Motor neuron (in vitro differentiated cells): ENCODE data around the gene MEP1B. TPM values are rescaled to one million over a fixed set of nuclear protein-coding genes. Genes with fewer than 3 reads are reported as not detected.
A peak's percentile ranks its signal among the peaks of the same experiment; 100 is the strongest.
"Not testable (repeated sequence)": the region's sequence is repeated elsewhere in the genome, so short reads cannot be mapped to it uniquely, and the experiment has no call there.

ENCODE experiments used
- ATAC-seq, 8 experiments: fragments of 200-7000 bp; cut with Tn5 transposase; replicated peaks in 6 of 8; 2 replicates each; pipeline ENCODE4 v1.8.0; 2021; ENCODE audit warnings: mild to moderate bottlenecking in 8 of 8, moderate library complexity in 8 of 8
- H3K27ac ChIP-seq, 2 donors: fragments of 250-450 bp; sonication (Bioruptor Pico); 2 replicates each; pipeline ENCODE4 v1.9.0; 2021; ENCODE audit warnings: antibody characterized with exemption in 2 of 2, mild to moderate bottlenecking in 2 of 2, moderate library complexity in 1 of 2
- H3K4me1 ChIP-seq, 2 donors: fragments of 250-450 bp; sonication (Bioruptor Pico); replicated peaks in 1 of 2; 2 replicates each; pipeline ENCODE4 v1.6.1; 2021; ENCODE audit warnings: antibody characterized with exemption in 2 of 2, mild to moderate bottlenecking in 2 of 2, moderate library complexity in 1 of 2
- H3K4me3 ChIP-seq, 5 donors: fragments of 250-450 bp; sonication (Bioruptor Pico); 2 replicates each; pipeline ENCODE4 v1.9.0; 2021; ENCODE audit warnings: antibody characterized with exemption in 5 of 5, mild to moderate bottlenecking in 5 of 5, moderate library complexity in 4 of 5
- WGBS, 10 experiments: fragments of 450-650 bp; shearing (Covaris generic); methylation state at CpG; one replicate each; pipeline ENCODE4 v1.0.0; 2022; 5-methylcytosine and 5-hydroxymethylcytosine counted together
- in situ Hi-C, 9 experiments: fragments of 400-800 bp; cut with MboI; loops; one replicate each; pipeline ENCODE4 v1.15.0; 2021; ENCODE audit warnings: low sequenced_read_pairs in 9 of 9, low pct_unique_long_range_greater_than_20kb in 2 of 9; ENCODE audit not compliant: unreplicated experiment in 9 of 9
- total RNA-seq, 8 experiments: library from RNA; unstranded; fragments of 300-600 nt; gene quantifications; 2 replicates each; pipeline versions ENCODE4 v1.2.3 to v1.2.4, GENCODE V29; 2022

MEP1B gene
- total RNA-seq, 8 experiments from 2014 or later: 0.08 to 0.17 (median 0.11) TPM; not detected in 2

- in situ Hi-C loops: no loop called here
Measured at GRCh38 chr18:32219431-32220018, 29.7 kb downstream of the MEP1B start.

GRCh38 chr18:32233348-32233747 lies 43.5 kb downstream of the MEP1B start:
- H3K4me1 ChIP-seq, in situ Hi-C loops, H3K4me3 ChIP-seq, H3K27ac ChIP-seq, ATAC-seq: not testable (repeated sequence)
- WGBS, 10 experiments: 89 to 100% methylated on average over 2 to 3 of the region's 15 CpGs; no CpG with 5 or more reads in 8 of the 10 experiments

More at GRCh38 chr18:32219431-32220018, 29.7 kb downstream of the MEP1B start:
- ATAC-seq: peak in 2 of 8 experiments; percentile 31 to 65
- no peaks in the 10 kb centered on the region for H3K4me1 ChIP-seq
- no peak overlapping the region for H3K27ac ChIP-seq
- H3K4me3 ChIP-seq: no peak overlapping the region
- whole genome bisulfite sequencing, 10 experiments: 19 to 100% (median 51%) methylated on average over 1 to 3 of the region's 3 CpGs

- 0 to 83% (median 44%) methylated on average over 1 to 3 of the region's 3 CpGs; no CpG with 5 or more reads in 1 of the 10 experiments for WGBS, 10 experiments
- in situ Hi-C loops: no loop called here
- Histone ChIP-seq H3K27ac (no peak overlapping the region), H3K4me3 (no peak overlapping the region), H3K4me1 (no peaks in the 10 kb centered on the region)
- no peak for ATAC-seq
Measured at GRCh38 chr18:32237049-32237448, 47.2 kb downstream of the MEP1B start.

GRCh38 chr18:32238635-32239268 lies 48.9 kb downstream of the MEP1B start:
- no peak overlapping the region for H3K4me3 ChIP-seq
- no peak overlapping the region for H3K27ac ChIP-seq
- 17 to 100% (median 80%) methylated on average over 1 to 4 of the region's 5 CpGs; no CpG with 5 or more reads in 2 of the 10 experiments for WGBS, 10 experiments
- in situ Hi-C loops: no loop called here
- no peaks in the 10 kb centered on the region for H3K4me1 ChIP-seq
- no peak for ATAC-seq

- no peak for ATAC-seq
- in situ Hi-C loops: no loop called here
- H3K27ac ChIP-seq: no peak overlapping the region
- H3K4me1 ChIP-seq: no peaks in the 10 kb centered on the region
- H3K4me3 ChIP-seq: no peak overlapping the region
- whole genome bisulfite sequencing, 10 experiments: 45 to 100% (median 87%) methylated on average over 1 to 2 of the region's 2 CpGs; no CpG with 5 or more reads in 3 of the 10 experiments
Measured at GRCh38 chr18:32242395-32242794, 52.6 kb downstream of the MEP1B start.

- in situ Hi-C loops: no loop called here
- no peak overlapping the region for H3K4me3 ChIP-seq
- no peak overlapping the region for H3K27ac ChIP-seq
- ATAC-seq: no peak
- WGBS, 10 experiments: 39 to 100% (median 93%) methylated on average over 1 to 5 of the region's 6 CpGs; no CpG with 5 or more reads in 3 of the 10 experiments
- no peaks in the 10 kb centered on the region for H3K4me1 ChIP-seq
Measured at GRCh38 chr18:32243358-32243757, 53.5 kb downstream of the MEP1B start.

- no peak for ATAC-seq
- Histone ChIP-seq H3K27ac (no peak overlapping the region), H3K4me3 (no peak overlapping the region), H3K4me1 (no peaks in the 10 kb centered on the region)
- WGBS, 10 experiments: 0 to 87% (median 72%) methylated on average over 2 to 5 of the region's 5 CpGs; no CpG with 5 or more reads in 1 of the 10 experiments
- in situ Hi-C loops: no loop called here
Measured at GRCh38 chr18:32244881-32245280, 55.0 kb downstream of the MEP1B start.

- Histone ChIP-seq H3K27ac (no peak overlapping the region), H3K4me1 (no peaks in the 10 kb centered on the region), H3K4me3 (no peak overlapping the region)
- peak in 3 of 8 experiments; percentile 45 to 58 (median 57) for ATAC-seq
- 24 to 89% (median 73%) methylated on average over 3 to 8 of the region's 8 CpGs for WGBS, 10 experiments
- in situ Hi-C loops: no loop called here
Measured at GRCh38 chr18:32249147-32249929, 59.5 kb downstream of the MEP1B start.

- no peak for ATAC-seq
- H3K4me1 ChIP-seq: no peaks in the 10 kb centered on the region
- no peak overlapping the region for H3K27ac ChIP-seq
- WGBS, 10 experiments: 29 to 100% (median 96%) methylated on average over 1 to 3 of the region's 3 CpGs; no CpG with 5 or more reads in 3 of the 10 experiments
- H3K4me3 ChIP-seq: no peak overlapping the region
- in situ Hi-C loops: loop anchor here in 1 of 9 experiments (25.0 kb wide), 1 partner anchor 89 kb away; no protein-coding TSS in a partner anchor
Measured at GRCh38 chr18:32251466-32251865, 61.6 kb downstream of the MEP1B start.

- Histone ChIP-seq H3K4me1 (no peaks in the 10 kb centered on the region), H3K27ac (no peak overlapping the region), H3K4me3 (no peak overlapping the region)
- no peak for ATAC-seq
- 4 to 90% (median 66%) methylated on average over 1 to 8 of the region's 8 CpGs for WGBS, 10 experiments
- in situ Hi-C loops: loop anchor here in 1 of 9 experiments (25.0 kb wide), 1 partner anchor 90 kb away; no protein-coding TSS in a partner anchor
Measured at GRCh38 chr18:32252141-32252860, 62.5 kb downstream of the MEP1B start.

- no peaks in the 10 kb centered on the region for H3K4me1 ChIP-seq
- H3K27ac ChIP-seq: no peak overlapping the region
- in situ Hi-C loops: loop anchor here in 1 of 9 experiments (25.0 kb wide), 1 partner anchor 93 kb away; no protein-coding TSS in a partner anchor
- 39 to 100% (median 86%) methylated on average over 1 to 3 of the region's 3 CpGs; no CpG with 5 or more reads in 3 of the 10 experiments for WGBS, 10 experiments
- H3K4me3 ChIP-seq: no peak overlapping the region
- ATAC-seq: peak in 2 of 8 experiments; percentile 12 to 48
Measured at GRCh38 chr18:32255570-32255969, 65.7 kb downstream of the MEP1B start.

- no peak overlapping the region for H3K27ac ChIP-seq
- H3K4me3 ChIP-seq: no peak overlapping the region
- peak in 1 of 8 experiments; percentile 64 for ATAC-seq
- in situ Hi-C loops: loop anchor here in 1 of 9 experiments (25.0 kb wide), 1 partner anchor 95 kb away; no protein-coding TSS in a partner anchor
- WGBS, 10 experiments: 33 to 100% (median 90%) methylated on average over 1 to 3 of the region's 5 CpGs; no CpG with 5 or more reads in 2 of the 10 experiments
- H3K4me1 ChIP-seq: no peaks in the 10 kb centered on the region
Measured at GRCh38 chr18:32257084-32257785, 67.4 kb downstream of the MEP1B start.
